DND-41 (cell line): ENCODE data around the gene TRMT112.

Source experiments
- EZH2 ChIP-seq: IDR thresholded peaks from 3 replicates; pipeline ENCODE4 v1.6.1; 2012; ENCODE audit warnings: borderline replicate concordance, low read depth, mild to moderate bottlenecking, moderate library complexity, low read length, inconsistent platforms; ENCODE audit not compliant: severe bottlenecking
- TF ChIP-seq, protein P1 (sequence below): IDR thresholded peaks from 2 replicates; pipeline ENCODE4 v1.5.1; 2012; ENCODE audit warnings: borderline replicate concordance, low read length, moderate library complexity, mild to moderate bottlenecking; ENCODE audit not compliant: poor library complexity, severe bottlenecking; ENCODE audit errors: extremely low read depth

DNA sequence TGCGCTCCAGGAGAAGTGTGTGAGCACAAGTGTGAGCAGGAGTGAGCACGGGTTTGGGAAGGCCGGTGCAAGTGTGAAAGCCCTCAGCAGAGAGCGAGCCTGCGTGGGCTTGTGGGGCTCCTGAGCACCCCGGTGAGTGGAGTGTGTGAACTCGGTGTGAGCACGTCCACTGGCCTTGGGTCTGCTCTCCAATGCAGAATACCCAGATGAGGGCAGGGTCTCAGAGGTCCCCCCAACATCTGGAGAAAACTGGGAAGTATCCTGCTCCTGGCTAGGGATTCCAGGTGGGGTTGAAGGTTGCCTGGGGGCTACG is 10.8 kb downstream of the TRMT112 start:
- TF ChIP-seq, protein P1, sequence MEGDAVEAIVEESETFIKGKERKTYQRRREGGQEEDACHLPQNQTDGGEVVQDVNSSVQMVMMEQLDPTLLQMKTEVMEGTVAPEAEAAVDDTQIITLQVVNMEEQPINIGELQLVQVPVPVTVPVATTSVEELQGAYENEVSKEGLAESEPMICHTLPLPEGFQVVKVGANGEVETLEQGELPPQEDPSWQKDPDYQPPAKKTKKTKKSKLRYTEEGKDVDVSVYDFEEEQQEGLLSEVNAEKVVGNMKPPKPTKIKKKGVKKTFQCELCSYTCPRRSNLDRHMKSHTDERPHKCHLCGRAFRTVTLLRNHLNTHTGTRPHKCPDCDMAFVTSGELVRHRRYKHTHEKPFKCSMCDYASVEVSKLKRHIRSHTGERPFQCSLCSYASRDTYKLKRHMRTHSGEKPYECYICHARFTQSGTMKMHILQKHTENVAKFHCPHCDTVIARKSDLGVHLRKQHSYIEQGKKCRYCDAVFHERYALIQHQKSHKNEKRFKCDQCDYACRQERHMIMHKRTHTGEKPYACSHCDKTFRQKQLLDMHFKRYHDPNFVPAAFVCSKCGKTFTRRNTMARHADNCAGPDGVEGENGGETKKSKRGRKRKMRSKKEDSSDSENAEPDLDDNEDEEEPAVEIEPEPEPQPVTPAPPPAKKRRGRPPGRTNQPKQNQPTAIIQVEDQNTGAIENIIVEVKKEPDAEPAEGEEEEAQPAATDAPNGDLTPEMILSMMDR, result no peak
- no peak for TF ChIP-seq EZH2
